ENCODE measurements around the gene SLC8B1.

SLC8B1 gene

GRCh38 chr12:113271466-113271852 lies 63.5 kb downstream of the SLC8B1 start:
- H3K79me2 ChIP-seq (ENCODE audit: insufficient read depth, low read length) = no peaks in the 10 kb centered on the region
- no peak for TF ChIP-seq CTCF (IDR thresholded peaks at IDR 0.05; ENCODE audit: low read length)
- no peak for TF ChIP-seq EZH2 (IDR thresholded peaks at IDR 0.05; ENCODE audit: borderline replicate concordance, low read length)
- no peaks in the 10 kb centered on the region for H4K20me1 ChIP-seq (ENCODE audit: insufficient read depth, low read length)
- H3K9me3 ChIP-seq (ENCODE audit: low read length) = no peaks in the 10 kb centered on the region
- H2AFZ ChIP-seq (ENCODE audit: low read length) = no peak overlapping the region
- H3K4me1 ChIP-seq (ENCODE audit: insufficient read depth, low read length, severe bottlenecking) = no peaks in the 10 kb centered on the region
- no peaks in the 10 kb centered on the region for H3F3A ChIP-seq (ENCODE audit: insufficient read depth, low read length)
- H3K9me2 ChIP-seq (ENCODE audit: low read depth, low read length) = no peaks in the 10 kb centered on the region
- H3K4me3 ChIP-seq (ENCODE audit: low read depth, low read length, poor library complexity, severe bottlenecking) = no peak overlapping the region
- no peaks in the 10 kb centered on the region for H3K27me3 ChIP-seq (ENCODE audit: insufficient read depth, low read length)
- no peak overlapping the region for H3K4me2 ChIP-seq (ENCODE audit: low read length)
- H3K27ac ChIP-seq (ENCODE audit: low read depth, low read length, poor library complexity, severe bottlenecking) = no peak overlapping the region
- H3K9ac ChIP-seq (ENCODE audit: low read length) = no peak overlapping the region
- peaks cover 95% of the 10 kb centered on the region for H3K36me3 ChIP-seq (ENCODE audit: insufficient read depth, low read length)

- H3K9me3 ChIP-seq (ENCODE audit: low read length) = no peaks in the 10 kb centered on the region
- H3K79me2 ChIP-seq (ENCODE audit: insufficient read depth, low read length) = no peaks in the 10 kb centered on the region
- no peak overlapping the region for H3K9ac ChIP-seq (ENCODE audit: low read length)
- no peaks in the 10 kb centered on the region for H3K4me1 ChIP-seq (ENCODE audit: insufficient read depth, low read length, severe bottlenecking)
- H3K27ac ChIP-seq (ENCODE audit: low read depth, low read length, poor library complexity, severe bottlenecking) = no peak overlapping the region
- H3K4me3 ChIP-seq (ENCODE audit: low read depth, low read length, poor library complexity, severe bottlenecking) = no peak overlapping the region
- no peaks in the 10 kb centered on the region for H4K20me1 ChIP-seq (ENCODE audit: insufficient read depth, low read length)
- H2AFZ ChIP-seq (ENCODE audit: low read length) = no peak overlapping the region
- no peaks in the 10 kb centered on the region for H3F3A ChIP-seq (ENCODE audit: insufficient read depth, low read length)
- no peaks in the 10 kb centered on the region for H3K27me3 ChIP-seq (ENCODE audit: insufficient read depth, low read length)
- peaks cover 95% of the 10 kb centered on the region for H3K36me3 ChIP-seq (ENCODE audit: insufficient read depth, low read length)
- H3K4me2 ChIP-seq (ENCODE audit: low read length) = no peak overlapping the region
- TF ChIP-seq EZH2 (IDR thresholded peaks at IDR 0.05; ENCODE audit: borderline replicate concordance, low read length) = no peak
- TF ChIP-seq CTCF (IDR thresholded peaks at IDR 0.05; ENCODE audit: low read length) = no peak
- no peaks in the 10 kb centered on the region for H3K9me2 ChIP-seq (ENCODE audit: low read depth, low read length)
Measured at GRCh38 chr12:113270709-113271009, 64.2 kb downstream of the SLC8B1 start.

- Histone ChIP-seq H4K20me1 (ENCODE audit: insufficient read depth, low read length) (no peaks in the 10 kb centered on the region), H3K9me3 (ENCODE audit: low read length) (no peaks in the 10 kb centered on the region), H3K36me3 (ENCODE audit: insufficient read depth, low read length) (peaks cover 96% of the 10 kb centered on the region), H3K9me2 (ENCODE audit: low read depth, low read length) (no peaks in the 10 kb centered on the region), H3K27me3 (ENCODE audit: insufficient read depth, low read length) (no peaks in the 10 kb centered on the region), H3K27ac (ENCODE audit: low read depth, low read length, poor library complexity, severe bottlenecking) (no peak overlapping the region), H2AFZ (ENCODE audit: low read length) (no peak overlapping the region), H3K4me3 (ENCODE audit: low read depth, low read length, poor library complexity, severe bottlenecking) (no peak overlapping the region), H3F3A (ENCODE audit: insufficient read depth, low read length) (no peaks in the 10 kb centered on the region), H3K79me2 (ENCODE audit: insufficient read depth, low read length) (no peaks in the 10 kb centered on the region), H3K4me2 (ENCODE audit: low read length) (no peak overlapping the region), H3K4me1 (ENCODE audit: insufficient read depth, low read length, severe bottlenecking) (no peaks in the 10 kb centered on the region), H3K9ac (ENCODE audit: low read length) (no peak overlapping the region)
- TF ChIP-seq EZH2 (IDR thresholded peaks at IDR 0.05; ENCODE audit: borderline replicate concordance, low read length) = no peak
- TF ChIP-seq CTCF (IDR thresholded peaks at IDR 0.05; ENCODE audit: low read length) = no peak
Measured at GRCh38 chr12:113269257-113269943, 65.5 kb downstream of the SLC8B1 start.
